Left lung (tissue), 10 donors: ENCODE results near the gene SEC14L6. TPM values are rescaled to one million over a fixed set of nuclear protein-coding genes. Genes with fewer than 3 reads are reported as not detected.
"Not testable (repeated sequence)": the region's sequence is repeated elsewhere in the genome, so short reads cannot be mapped to it uniquely, and the experiment has no call there.

Source experiments
- ATAC-seq: fragments of 200-7000 bp; cut with Tn5 transposase; one replicate; pipeline ENCODE4 v1.9.1; 2020; ENCODE audit warnings: moderate library complexity
- DNase-seq, 4 donors: peaks; one replicate each; pipeline ENCODE4 v3.0.0-alpha.2; 2013 to 2020
- H3K27ac ChIP-seq, 2 donors: fragments of 200-600 bp; sonication (generic) in 1 of 2; one replicate each; pipeline versions ENCODE4 v1.5.0 to v1.8.0; 2020 to 2021
- H3K27me3 ChIP-seq, 2 donors: fragments of 200-600 bp; sonication (generic) in 1 of 2; one replicate each; pipeline versions ENCODE4 v1.5.0 to v1.8.0; 2020 to 2021
- H3K36me3 ChIP-seq, 2 donors: fragments of 200-600 bp; sonication (generic) in 1 of 2; one replicate each; pipeline versions ENCODE4 v1.5.0 to v1.8.0; 2020 to 2021
- H3K4me1 ChIP-seq, 2 donors: fragments of 200-600 bp; one replicate each; pipeline ENCODE4 v1.8.0; 2021
- H3K4me3 ChIP-seq, 2 donors: fragments of 200-600 bp; sonication (generic) in 1 of 2; one replicate each; pipeline versions ENCODE4 v1.5.0 to v1.8.0; 2020 to 2021; ENCODE audit warnings: mild to moderate bottlenecking in 1 of 2
- H3K9me3 ChIP-seq, 2 donors: fragments of 200-600 bp; sonication (generic) in 1 of 2; one replicate each; pipeline versions ENCODE4 v1.5.0 to v1.8.0; 2020 to 2021
- intact Hi-C, 2 donors: fragments of 100-400 bp; cut with DNase I; formaldehyde crosslinking; loops; one replicate each; pipeline versions ENCODE4 v1.11.2 to v1.14.2; 2022
- polyA plus RNA-seq, 6 donors: library from polyadenylated mRNA; unstranded; fragments of 120-200 nt; gene quantifications; one replicate each; pipeline ENCODE4 v1.2.1, GENCODE V29; 2013; ENCODE audit not compliant: insufficient read length in 6 of 6
- total RNA-seq, 2 donors: library from RNA; stranded (reverse); fragmentation: NEBNext Ultra II Directional; extraction: Animal tissue kit (Norgen Biotek cat#: 25700); gene quantifications; one replicate each; pipeline ENCODE4 v1.2.1, GENCODE V29; 2021
- TF ChIP-seq, protein P1 (sequence below), 2 donors: fragments of 200-600 bp; sonication (generic) in 1 of 2; IDR thresholded peaks; one replicate each; pipeline versions ENCODE4 v1.5.0 to v1.8.0; 2021; ENCODE audit warnings: antibody characterized with exemption in 2 of 2
- donor health status: DM: no; HTN: yes; CAD: no.
- donor health status: DM: no; HTN: no; CAD: no.

The SEC14L6 gene
- total and polyA plus RNA-seq, 8 donors, result 2.0 to 9.1 (median 3.0) TPM

DNA sequence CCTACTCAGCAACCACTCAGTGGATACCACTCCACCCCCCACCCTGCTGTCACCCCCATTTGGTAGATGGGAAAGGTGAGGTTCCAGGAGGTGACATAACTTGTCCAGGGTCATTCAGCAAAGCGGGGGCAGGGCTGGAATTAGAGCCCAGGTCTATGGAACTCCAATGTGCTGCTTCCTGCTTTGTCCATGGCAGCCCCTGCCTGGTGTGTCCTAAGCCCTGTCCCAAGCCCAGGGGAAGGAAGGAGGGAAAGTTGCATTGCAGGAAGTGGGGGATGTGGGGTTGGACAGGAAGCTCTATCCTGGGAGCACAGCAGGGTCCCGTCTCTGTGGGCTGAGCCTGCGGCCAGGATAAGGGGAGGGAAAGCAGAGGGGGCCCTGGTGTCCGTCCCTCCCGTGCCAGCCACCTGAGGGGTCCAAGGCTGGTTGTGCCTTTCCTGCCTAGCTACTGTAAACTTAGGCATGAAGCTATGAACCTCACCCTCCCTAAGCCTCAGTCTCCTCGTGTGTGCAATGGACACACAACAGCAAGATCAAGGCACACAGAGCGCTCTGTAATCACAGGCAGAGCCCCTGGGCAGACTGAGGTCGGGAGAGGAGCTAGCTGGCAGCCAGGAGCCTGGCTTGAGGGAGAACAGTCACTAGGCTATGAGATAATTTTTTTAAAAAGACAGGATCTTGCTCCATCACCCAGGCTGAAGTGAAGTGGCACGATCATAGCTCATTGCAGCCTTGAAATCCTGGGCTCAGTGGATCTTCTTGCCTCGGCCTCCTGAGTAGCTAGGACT, 15.1 kb upstream of the SEC14L6 start:
- Histone ChIP-seq H3K9me3 (no peaks in the 10 kb centered on the region), H3K27me3 (peaks cover 0 to 3% of the 10 kb centered on the region in 2 donors), H3K4me1 (no peaks in the 10 kb centered on the region), H3K36me3 (no peaks in the 10 kb centered on the region), H3K4me3 (no peak overlapping the region), H3K27ac (no peak overlapping the region)
- no peak for ATAC-seq
- DNase-seq, result no peak
- intact Hi-C loops, result no loop called here
- TF ChIP-seq, protein P1, sequence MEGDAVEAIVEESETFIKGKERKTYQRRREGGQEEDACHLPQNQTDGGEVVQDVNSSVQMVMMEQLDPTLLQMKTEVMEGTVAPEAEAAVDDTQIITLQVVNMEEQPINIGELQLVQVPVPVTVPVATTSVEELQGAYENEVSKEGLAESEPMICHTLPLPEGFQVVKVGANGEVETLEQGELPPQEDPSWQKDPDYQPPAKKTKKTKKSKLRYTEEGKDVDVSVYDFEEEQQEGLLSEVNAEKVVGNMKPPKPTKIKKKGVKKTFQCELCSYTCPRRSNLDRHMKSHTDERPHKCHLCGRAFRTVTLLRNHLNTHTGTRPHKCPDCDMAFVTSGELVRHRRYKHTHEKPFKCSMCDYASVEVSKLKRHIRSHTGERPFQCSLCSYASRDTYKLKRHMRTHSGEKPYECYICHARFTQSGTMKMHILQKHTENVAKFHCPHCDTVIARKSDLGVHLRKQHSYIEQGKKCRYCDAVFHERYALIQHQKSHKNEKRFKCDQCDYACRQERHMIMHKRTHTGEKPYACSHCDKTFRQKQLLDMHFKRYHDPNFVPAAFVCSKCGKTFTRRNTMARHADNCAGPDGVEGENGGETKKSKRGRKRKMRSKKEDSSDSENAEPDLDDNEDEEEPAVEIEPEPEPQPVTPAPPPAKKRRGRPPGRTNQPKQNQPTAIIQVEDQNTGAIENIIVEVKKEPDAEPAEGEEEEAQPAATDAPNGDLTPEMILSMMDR (IDR thresholded peaks at IDR 0.05), result no peak

DNA sequence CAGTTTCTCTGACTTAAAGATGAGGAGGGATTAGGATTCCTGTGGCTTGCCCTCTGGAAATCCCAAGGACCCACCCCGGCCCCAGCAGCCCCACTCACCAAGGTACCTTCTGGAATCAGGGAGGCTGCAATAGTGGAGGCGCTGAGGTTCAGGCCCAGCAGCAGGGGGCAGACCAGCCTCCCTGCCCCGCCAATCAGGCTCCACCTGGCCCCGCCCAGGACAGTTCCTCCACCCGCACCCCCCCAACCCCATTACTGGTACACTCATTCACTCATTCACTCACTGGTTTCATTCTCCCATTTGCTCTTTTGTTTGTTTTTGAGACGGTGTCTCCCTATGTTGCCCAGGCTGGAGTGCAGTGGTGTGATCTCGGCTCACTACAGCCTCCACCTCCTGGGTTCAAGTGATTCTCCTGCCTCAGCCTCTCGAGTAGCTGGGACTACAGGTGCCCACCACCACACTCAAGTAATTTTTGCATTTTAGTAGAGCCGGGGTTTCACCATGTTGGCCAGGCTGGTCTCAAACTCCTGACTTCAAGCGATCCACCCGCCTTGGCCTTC, 14.2 kb upstream of the SEC14L6 start:
- H3K27me3 ChIP-seq, H3K9me3 ChIP-seq, H3K27ac ChIP-seq, H3K36me3 ChIP-seq, H3K4me1 ChIP-seq, intact Hi-C loops, ATAC-seq, H3K4me3 ChIP-seq, DNase-seq: not testable (repeated sequence)

DNA sequence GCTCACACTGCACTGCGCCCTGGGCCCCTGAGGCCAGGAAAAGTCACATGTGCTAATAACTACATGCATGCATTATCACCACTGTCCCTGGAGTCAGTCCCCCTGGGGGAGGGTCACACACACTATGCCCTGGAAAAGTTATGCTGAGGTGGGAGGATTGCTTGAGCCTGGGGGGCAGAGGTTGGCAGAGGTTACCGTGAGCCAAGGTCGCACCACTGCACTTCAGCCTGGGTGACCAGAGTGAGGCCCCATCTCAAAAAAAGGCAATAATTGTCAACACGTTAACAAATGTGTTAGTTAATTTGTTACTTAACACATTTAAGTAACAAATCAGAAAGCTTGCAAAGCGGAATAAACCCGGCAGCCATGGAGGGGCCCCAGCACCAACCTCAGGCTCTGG, 13.3 kb upstream of the SEC14L6 start:
- TF ChIP-seq, protein P1 (IDR thresholded peaks at IDR 0.05), result no peak
- no peak overlapping the region for H3K27ac ChIP-seq
- H3K4me1 ChIP-seq, result no peaks in the 10 kb centered on the region
- H3K4me3 ChIP-seq, result no peak overlapping the region
- no peaks in the 10 kb centered on the region for H3K36me3 ChIP-seq
- no peaks in the 10 kb centered on the region for H3K9me3 ChIP-seq
- intact Hi-C loops, result no loop called here
- ATAC-seq (no peak), DNase-seq (no peak)
- H3K27me3 ChIP-seq, result no peaks in the 10 kb centered on the region

DNA sequence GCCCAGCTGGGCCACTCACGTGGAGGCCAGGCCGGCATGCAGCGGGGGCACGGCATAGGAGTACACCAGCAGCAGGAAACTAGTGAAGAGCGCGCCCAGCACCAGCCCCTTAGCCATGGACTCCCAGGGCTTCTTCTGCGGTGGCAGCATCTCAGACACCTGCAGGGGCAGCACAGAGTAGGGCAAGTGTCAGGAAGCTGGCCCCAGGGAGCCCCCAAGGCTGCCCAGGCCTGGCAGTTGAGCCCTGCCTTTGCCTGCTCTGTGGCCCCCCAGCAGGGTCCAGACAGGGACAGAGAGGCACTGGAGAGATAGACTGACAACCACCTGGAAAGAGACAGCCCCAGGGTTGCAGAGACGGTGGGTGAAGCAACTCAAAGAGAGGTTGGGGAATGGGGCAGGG, 10.7 kb upstream of the SEC14L6 start:
- Histone ChIP-seq H3K36me3 (no peaks in the 10 kb centered on the region), H3K9me3 (no peaks in the 10 kb centered on the region), H3K4me3 (no peak overlapping the region), H3K27me3 (no peaks in the 10 kb centered on the region), H3K4me1 (no peaks in the 10 kb centered on the region), H3K27ac (no peak overlapping the region)
- ATAC-seq, result no peak
- no peak for DNase-seq
- TF ChIP-seq, protein P1 (IDR thresholded peaks at IDR 0.05), result no peak
- intact Hi-C loops, result no loop called here

DNA sequence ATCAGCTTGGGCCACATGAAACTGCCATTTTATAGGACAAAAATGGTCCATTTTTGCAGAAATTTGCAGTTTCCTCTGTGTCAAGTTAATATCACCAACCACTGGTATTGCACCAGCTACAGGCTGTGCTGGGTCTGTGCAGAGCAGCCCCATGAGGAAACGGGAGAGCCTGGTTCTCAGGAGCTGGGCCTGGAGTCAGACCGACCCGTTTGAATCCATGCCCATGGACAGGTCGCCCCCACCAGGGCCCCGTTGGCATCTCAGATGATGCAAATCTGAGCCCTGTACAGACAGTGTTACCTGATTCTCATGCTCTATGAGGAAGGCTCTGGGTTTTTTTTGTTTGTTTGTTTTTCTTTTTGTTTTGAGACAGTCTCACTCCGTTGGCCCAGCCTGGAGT, 9.8 kb upstream of the SEC14L6 start:
- peak; percentile 52 for ATAC-seq
- H3K36me3 ChIP-seq, result no peaks in the 10 kb centered on the region
- intact Hi-C loops, result no loop called here

More for the DNA sequence above, 9.8 kb upstream of the SEC14L6 start:
- TF ChIP-seq, protein P1 (IDR thresholded peaks at IDR 0.05), result no peak
- no peaks in the 10 kb centered on the region for H3K27me3 ChIP-seq
- no peak overlapping the region for H3K4me3 ChIP-seq
- DNase-seq, result no peak
- H3K9me3 ChIP-seq, result no peaks in the 10 kb centered on the region
- no peaks in the 10 kb centered on the region for H3K4me1 ChIP-seq
- no peak overlapping the region for H3K27ac ChIP-seq
